HG03520 (cell line): ENCODE measurements around the gene ZNF467.

Source experiments
- ATAC-seq: cut with Tn5 transposase; IDR thresholded peaks from one replicate; pipeline ENCODE4 v1.9.1; 2021; ENCODE audit warnings: mild to moderate bottlenecking, moderate library complexity; ENCODE audit not compliant: unreplicated experiment

ZNF467 gene

GRCh38 chr7:149751043-149751775, 22.2 kb downstream of the ZNF467 start:
- no peak for ATAC-seq

GRCh38 chr7:149750122-149750845, 23.1 kb downstream of the ZNF467 start:
- no peak for ATAC-seq

GRCh38 chr7:149748076-149748874, 25.1 kb downstream of the ZNF467 start:
- no peak for ATAC-seq

GRCh38 chr7:149743476-149744255, 29.7 kb downstream of the ZNF467 start:
- no peak for ATAC-seq

- ATAC-seq: peak; percentile 75
Observed at GRCh38 chr7:149742075-149742701, 31.2 kb downstream of the ZNF467 start.

GRCh38 chr7:149741629-149742028, 31.8 kb downstream of the ZNF467 start:
- ATAC-seq: no peak

GRCh38 chr7:149736478-149737360, 36.7 kb downstream of the ZNF467 start:
- ATAC-seq: no peak

- ATAC-seq: no peak
Observed at GRCh38 chr7:149735779-149736477, 37.5 kb downstream of the ZNF467 start.

- ATAC-seq: no peak
Observed at GRCh38 chr7:149735181-149735602, 38.2 kb downstream of the ZNF467 start.

- no peak for ATAC-seq
Observed at GRCh38 chr7:149734791-149735075, 38.7 kb downstream of the ZNF467 start.

- no peak for ATAC-seq
Observed at GRCh38 chr7:149733924-149734790, 39.2 kb downstream of the ZNF467 start.

- ATAC-seq: no peak
Observed at GRCh38 chr7:149733131-149733923, 40.1 kb downstream of the ZNF467 start.

GRCh38 chr7:149732611-149733010, 40.8 kb downstream of the ZNF467 start:
- no peak for ATAC-seq

GRCh38 chr7:149732111-149732561, 41.3 kb downstream of the ZNF467 start:
- ATAC-seq: no peak

- ATAC-seq: no peak
Observed at GRCh38 chr7:149731207-149731955, 42.0 kb downstream of the ZNF467 start.
